ENCODE results near the gene ZNF839. TPM values are rescaled to one million over a fixed set of nuclear protein-coding genes. Genes with fewer than 3 reads are reported as not detected.

The ZNF839 gene
- polyA plus RNA-seq, 3 donors, result 14.6 to 22.3 (median 15.1) TPM

GRCh38 chr14:102362545-102363181 lies 43.1 kb downstream of the ZNF839 start, which contains the start of the genes CINP and TECPR2:
CINP (minus strand) TSS chr14:102362890; CDS start chr14:102362851, 39 bp downstream.
TECPR2 (plus strand) TSS chr14:102362941; CDS start chr14:102376722, 13,781 bp downstream.
- peak; percentile 86 to 95 (median 93) for DNase-seq (ENCODE audit: extremely low read depth in 1 of 11, low read depth in 9 of 11, low spot score in 4 of 11)

- peak in 4 of 11 donors; percentile 4 to 25 (median 14) for DNase-seq (ENCODE audit: extremely low read depth in 1 of 11, low read depth in 9 of 11, low spot score in 4 of 11)
Observed at GRCh38 chr14:102363182-102363943, 43.8 kb downstream of the ZNF839 start.

GRCh38 chr14:102370305-102370809 lies 50.8 kb downstream of the ZNF839 start:
- no peak for DNase-seq (ENCODE audit: extremely low read depth in 1 of 11, low read depth in 9 of 11, low spot score in 4 of 11)

- DNase-seq (ENCODE audit: extremely low read depth in 1 of 11, low read depth in 9 of 11, low spot score in 4 of 11), result no peak
Observed at GRCh38 chr14:102371361-102371760, 51.8 kb downstream of the ZNF839 start.

GRCh38 chr14:102373110-102373509 lies 53.6 kb downstream of the ZNF839 start:
- DNase-seq (ENCODE audit: extremely low read depth in 1 of 11, low read depth in 9 of 11, low spot score in 4 of 11), result no peak

- no peak for DNase-seq (ENCODE audit: extremely low read depth in 1 of 11, low read depth in 9 of 11, low spot score in 4 of 11)
Observed at GRCh38 chr14:102374264-102374663, 54.7 kb downstream of the ZNF839 start.

- no peak for DNase-seq (ENCODE audit: extremely low read depth in 1 of 11, low read depth in 9 of 11, low spot score in 4 of 11)
Observed at GRCh38 chr14:102375119-102375518, 55.6 kb downstream of the ZNF839 start.

GRCh38 chr14:102377696-102378095 lies 58.1 kb downstream of the ZNF839 start:
- DNase-seq (ENCODE audit: extremely low read depth in 1 of 11, low read depth in 9 of 11, low spot score in 4 of 11), result no peak

- no peak for DNase-seq (ENCODE audit: extremely low read depth in 1 of 11, low read depth in 9 of 11, low spot score in 4 of 11)
Observed at GRCh38 chr14:102378830-102379229, 59.3 kb downstream of the ZNF839 start.

GRCh38 chr14:102387086-102387485 lies 67.5 kb downstream of the ZNF839 start:
- no peak for DNase-seq (ENCODE audit: extremely low read depth in 1 of 11, low read depth in 9 of 11, low spot score in 4 of 11)

- DNase-seq (ENCODE audit: extremely low read depth in 1 of 11, low read depth in 9 of 11, low spot score in 4 of 11), result no peak
Observed at GRCh38 chr14:102389246-102389645, 69.7 kb downstream of the ZNF839 start.

GRCh38 chr14:102390064-102390855 lies 70.7 kb downstream of the ZNF839 start:
- no peak for DNase-seq (ENCODE audit: extremely low read depth in 1 of 11, low read depth in 9 of 11, low spot score in 4 of 11)

Other genes starting within 250 kb of the ZNF839 start
- 100 to 1,000 TPM; 734 to 768 (median 750) TPM for gene HSP90AA1, start 232.7 kb upstream of the ZNF839 start, polyA plus RNA-seq (ENCODE audit: insufficient read length in 3 of 3)
- 10 to 100 TPM; 28.3 to 31.1 (median 30.4) TPM for gene WDR20, start 179.8 kb upstream of the ZNF839 start, polyA plus RNA-seq (ENCODE audit: insufficient read length in 3 of 3)
- gene MOK, start 14.6 kb upstream of the ZNF839 start, polyA plus RNA-seq (ENCODE audit: insufficient read length in 3 of 3), result 10 to 100 TPM; 27.2 to 39.3 (median 28.0) TPM
- gene CINP, start 43.1 kb downstream of the ZNF839 start, polyA plus RNA-seq (ENCODE audit: insufficient read length in 3 of 3), result 10 to 100 TPM; 31.6 to 41.9 (median 35.6) TPM
- gene TECPR2, start 43.2 kb downstream of the ZNF839 start, polyA plus RNA-seq (ENCODE audit: insufficient read length in 3 of 3), result 10 to 100 TPM; 14.7 to 19.6 (median 16.8) TPM
- gene ANKRD9, start 190.0 kb downstream of the ZNF839 start, polyA plus RNA-seq (ENCODE audit: insufficient read length in 3 of 3), result 1 to 10 TPM; 4.7 to 7.5 (median 5.3) TPM

Measured in renal cortex interstitium (tissue), 11 donors.